Activated B cell treated with CpG ODN at 0.5 μM for 24 hours (primary cell): ENCODE measurements around the gene GPR156. TPM values are rescaled to one million over a fixed set of nuclear protein-coding genes. Genes with fewer than 3 reads are reported as not detected.

ENCODE experiments used
- ATAC-seq: fragments of 200-7000 bp; cut with Tn5 transposase; one replicate; pipeline ENCODE4 v1.10.0; 2021; ENCODE audit warnings: low read depth, mild to moderate bottlenecking, moderate library complexity
- CTCF ChIA-PET: fragments of 350-600 bp; sonication (Branson Sonifier 250); formaldehyde crosslinking; loops from one replicate; lab custom pipeline; 2021; ENCODE audit warnings: antibody characterized with exemption; lab: Charles Lee
- POLR2A ChIA-PET: fragments of 350-600 bp; sonication (Branson Sonifier 250); formaldehyde crosslinking; loops from one replicate; lab custom pipeline; 2021; ENCODE audit warnings: antibody characterized with exemption; lab: Charles Lee
- DNase-seq: peaks from one replicate; pipeline ENCODE4 v3.0.0; 2022
- H3K27ac Mint-ChIP-seq: one replicate; pipeline ENCODE4 v1.8.0; 2020; ENCODE audit warnings: mixed read lengths
- H3K27me3 Mint-ChIP-seq: one replicate; pipeline ENCODE4 v1.8.0; 2021; ENCODE audit warnings: mixed read lengths
- H3K36me3 Mint-ChIP-seq: one replicate; pipeline ENCODE4 v1.8.0; 2021; ENCODE audit warnings: low read depth, mixed read lengths
- H3K4me1 Mint-ChIP-seq: one replicate; pipeline ENCODE4 v1.8.0; 2021; ENCODE audit warnings: mixed read lengths
- H3K4me3 Mint-ChIP-seq: one replicate; pipeline ENCODE4 v1.8.0; 2020; ENCODE audit warnings: mild to moderate bottlenecking, mixed read lengths
- H3K9me3 Mint-ChIP-seq: one replicate; pipeline ENCODE4 v1.8.0; 2020; ENCODE audit warnings: mixed read lengths
- intact Hi-C: fragments of 100-400 bp; cut with micrococcal nuclease; formaldehyde crosslinking; loops from one replicate; pipeline ENCODE4 v1.15.1; 2024
- total RNA-seq: library from RNA; stranded (reverse); gene quantifications from 2 replicates; pipeline ENCODE4 v1.2.3, GENCODE V29; 2022
- TF ChIP-seq, protein P1 (sequence below): fragments of 200-600 bp; IDR thresholded peaks from one replicate; pipeline ENCODE4 v1.8.0; 2022; ENCODE audit warnings: antibody characterized with exemption, mild to moderate bottlenecking

GPR156 gene
- total RNA-seq, 1 donor from 2014 or later: 0.24 TPM

GRCh38 chr3:120139140-120139539, 145.9 kb downstream of the GPR156 start:
- Mint-ChIP-seq H3K27me3 (no peaks in the 10 kb centered on the region), H3K27ac (no peak overlapping the region), H3K4me3 (no peak overlapping the region), H3K9me3 (no peaks in the 10 kb centered on the region), H3K36me3 (no peaks in the 10 kb centered on the region), H3K4me1 (no peaks in the 10 kb centered on the region)
- intact Hi-C loops: no loop called here
- TF ChIP-seq, protein P1, sequence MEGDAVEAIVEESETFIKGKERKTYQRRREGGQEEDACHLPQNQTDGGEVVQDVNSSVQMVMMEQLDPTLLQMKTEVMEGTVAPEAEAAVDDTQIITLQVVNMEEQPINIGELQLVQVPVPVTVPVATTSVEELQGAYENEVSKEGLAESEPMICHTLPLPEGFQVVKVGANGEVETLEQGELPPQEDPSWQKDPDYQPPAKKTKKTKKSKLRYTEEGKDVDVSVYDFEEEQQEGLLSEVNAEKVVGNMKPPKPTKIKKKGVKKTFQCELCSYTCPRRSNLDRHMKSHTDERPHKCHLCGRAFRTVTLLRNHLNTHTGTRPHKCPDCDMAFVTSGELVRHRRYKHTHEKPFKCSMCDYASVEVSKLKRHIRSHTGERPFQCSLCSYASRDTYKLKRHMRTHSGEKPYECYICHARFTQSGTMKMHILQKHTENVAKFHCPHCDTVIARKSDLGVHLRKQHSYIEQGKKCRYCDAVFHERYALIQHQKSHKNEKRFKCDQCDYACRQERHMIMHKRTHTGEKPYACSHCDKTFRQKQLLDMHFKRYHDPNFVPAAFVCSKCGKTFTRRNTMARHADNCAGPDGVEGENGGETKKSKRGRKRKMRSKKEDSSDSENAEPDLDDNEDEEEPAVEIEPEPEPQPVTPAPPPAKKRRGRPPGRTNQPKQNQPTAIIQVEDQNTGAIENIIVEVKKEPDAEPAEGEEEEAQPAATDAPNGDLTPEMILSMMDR: no peak
- POLR2A ChIA-PET: no interaction called here
- CTCF ChIA-PET: no interaction called here
- no peak for ATAC-seq
- no peak for DNase-seq

DNA sequence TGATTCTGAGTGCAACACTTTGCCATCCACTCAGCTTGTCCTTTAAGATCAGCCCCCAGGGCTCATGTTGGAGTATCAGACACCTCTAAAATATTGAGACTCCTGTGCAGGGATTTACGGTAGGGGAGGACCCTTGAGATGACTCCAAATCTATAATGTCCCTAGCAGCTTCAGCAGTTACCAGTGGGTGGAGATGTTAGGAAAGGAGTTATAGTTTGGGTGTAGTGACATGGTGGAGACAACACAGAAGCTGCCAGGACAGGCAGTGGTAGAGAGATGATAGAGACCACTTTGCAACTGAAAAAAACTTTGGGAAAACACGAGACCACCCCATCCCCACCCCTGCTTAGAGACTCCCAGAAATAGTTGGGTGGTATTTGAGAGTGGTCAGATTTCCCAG, 147.5 kb downstream of the GPR156 start:
- DNase-seq (no peak), ATAC-seq (no peak)
- Mint-ChIP-seq H3K27me3 (no peaks in the 10 kb centered on the region), H3K9me3 (no peaks in the 10 kb centered on the region), H3K4me3 (no peak overlapping the region), H3K27ac (no peak overlapping the region), H3K4me1 (no peaks in the 10 kb centered on the region), H3K36me3 (no peaks in the 10 kb centered on the region)
- POLR2A ChIA-PET: no interaction called here
- TF ChIP-seq, protein P1: no peak
- CTCF ChIA-PET: no interaction called here
- intact Hi-C loops: no loop called here

GRCh38 chr3:120130656-120131055, 154.4 kb downstream of the GPR156 start:
- POLR2A ChIA-PET: no interaction called here
- Mint-ChIP-seq H3K4me3 (no peak overlapping the region), H3K27me3 (no peaks in the 10 kb centered on the region), H3K27ac (no peak overlapping the region), H3K9me3 (no peaks in the 10 kb centered on the region), H3K36me3 (no peaks in the 10 kb centered on the region), H3K4me1 (no peaks in the 10 kb centered on the region)
- intact Hi-C loops: no loop called here
- TF ChIP-seq, protein P1: no peak
- ATAC-seq (no peak), DNase-seq (no peak)
- CTCF ChIA-PET: interaction anchor here (1.2 to 2.1 kb wide), 2 partner anchors 16 to 238 kb away, joined by 3 to 7 read pairs; no protein-coding TSS in a partner anchor

GRCh38 chr3:120129718-120130513, 155.1 kb downstream of the GPR156 start:
- no peaks in the 10 kb centered on the region for H3K36me3 Mint-ChIP-seq
- CTCF ChIA-PET: interaction anchor here (1.2 to 2.1 kb wide), 2 partner anchors 17 to 238 kb away, joined by 3 to 7 read pairs; no protein-coding TSS in a partner anchor

DNA sequence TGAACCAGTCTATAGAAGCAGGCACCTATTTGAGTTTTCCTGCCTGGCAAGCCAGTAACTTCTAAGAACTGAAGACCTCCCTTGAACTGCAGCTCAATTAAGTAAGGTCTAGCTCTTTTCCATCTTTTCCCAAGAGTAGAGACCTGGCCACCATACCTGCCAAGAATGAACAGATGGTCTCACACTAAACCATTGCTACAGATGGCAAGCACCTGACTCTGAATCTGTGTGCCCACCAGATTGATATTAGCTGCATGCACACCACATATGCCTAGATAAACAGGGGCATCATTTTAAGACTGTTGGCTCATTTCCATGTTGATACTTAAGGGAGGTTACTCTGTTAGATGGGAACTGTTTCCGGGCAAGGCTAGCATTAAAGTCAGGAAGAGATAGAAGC, 156.0 kb downstream of the GPR156 start:
- no peak for DNase-seq
- ChIA-PET POLR2A (no interaction called here), CTCF (interaction anchor here (2.1 kb wide), 1 partner anchor 237 kb away, joined by 7 read pairs; no protein-coding TSS in a partner anchor)
- H3K4me3 Mint-ChIP-seq: no peak overlapping the region
- no peaks in the 10 kb centered on the region for H3K9me3 Mint-ChIP-seq
- no peaks in the 10 kb centered on the region for H3K36me3 Mint-ChIP-seq
- TF ChIP-seq, protein P1: no peak
- no peak for ATAC-seq
- intact Hi-C loops: no loop called here
- no peaks in the 10 kb centered on the region for H3K4me1 Mint-ChIP-seq
- H3K27ac Mint-ChIP-seq: no peak overlapping the region
- H3K27me3 Mint-ChIP-seq: no peaks in the 10 kb centered on the region

More at GRCh38 chr3:120129718-120130513, 155.1 kb downstream of the GPR156 start:
- Mint-ChIP-seq H3K27me3 (no peaks in the 10 kb centered on the region), H3K4me1 (no peaks in the 10 kb centered on the region), H3K27ac (no peak overlapping the region), H3K4me3 (no peak overlapping the region), H3K9me3 (no peaks in the 10 kb centered on the region)
- DNase-seq (no peak), ATAC-seq (no peak)
- POLR2A ChIA-PET: no interaction called here
- intact Hi-C loops: no loop called here
- TF ChIP-seq, protein P1: no peak
